Small intestine (tissue), 7 donors: ENCODE measurements around the gene KLHL3. TPM values are rescaled to one million over a fixed set of nuclear protein-coding genes. Genes with fewer than 3 reads are reported as not detected.

ENCODE experiments used
- DNase-seq, 2 donors: peaks; one replicate each; pipeline versions ENCODE4 v3.0.0 to v3.0.0-alpha.2; 2013
- FAIRE-seq: peaks from 2 replicates; lab custom pipeline; 2012; peaks lifted over from hg19 to GRCh38; lab: Jason Lieb, UNC
- H3K27ac ChIP-seq, 3 donors: one replicate each; pipeline ENCODE4 v1.5.1; 2013; ENCODE audit warnings: low read length in 2 of 3, mild to moderate bottlenecking in 2 of 3, control low read depth in 1 of 3, inconsistent platforms in 1 of 3, low read depth in 1 of 3, moderate library complexity in 1 of 3
- H3K27me3 ChIP-seq, 3 donors: one replicate each; pipeline ENCODE4 v1.6.1; 2013; ENCODE audit warnings: low read length in 3 of 3, inconsistent platforms in 1 of 3; ENCODE audit not compliant: control insufficient read depth in 3 of 3, insufficient read depth in 3 of 3
- H3K36me3 ChIP-seq, 3 donors: one replicate each; pipeline ENCODE4 v1.6.1; 2013; ENCODE audit warnings: low read length in 3 of 3, inconsistent platforms in 1 of 3, low read depth in 1 of 3, mild to moderate bottlenecking in 1 of 3, moderate library complexity in 1 of 3; ENCODE audit not compliant: control insufficient read depth in 3 of 3, insufficient read depth in 2 of 3
- H3K4me1 ChIP-seq, 3 donors: one replicate each; pipeline ENCODE4 v1.6.1; 2013; ENCODE audit warnings: low read length in 2 of 3, inconsistent platforms in 1 of 3, low read depth in 1 of 3, mild to moderate bottlenecking in 1 of 3, moderate library complexity in 1 of 3; ENCODE audit not compliant: control insufficient read depth in 3 of 3, insufficient read depth in 2 of 3
- H3K4me3 ChIP-seq, 3 donors: one replicate each; pipeline ENCODE4 v1.5.1; 2013; ENCODE audit warnings: low read length in 3 of 3, control low read depth in 1 of 3, inconsistent platforms in 1 of 3, low read depth in 1 of 3, mild to moderate bottlenecking in 1 of 3, moderate library complexity in 1 of 3
- H3K9me3 ChIP-seq, 2 donors: one replicate each; pipeline ENCODE4 v1.6.1; 2013; ENCODE audit warnings: low read depth in 1 of 2, low read length in 1 of 2; ENCODE audit not compliant: control insufficient read depth in 2 of 2, insufficient read depth in 1 of 2
- WGBS, 3 donors: extraction: QIAGEN DNeasy Blood & Tissue Kit; methylation state at CpG; one replicate each; pipeline ENCODE4 v1.1.7; 2013; 5-methylcytosine and 5-hydroxymethylcytosine counted together
- polyA plus RNA-seq, 4 donors: library from polyadenylated mRNA; stranded (reverse) in 3 of 4; unstranded in 1 of 4; fragments of 200-250 nt in 3 of 4; fragments of 120-200 nt in 1 of 4; gene quantifications; one replicate each; pipeline versions ENCODE4 v1.2.1 to v1.2.3, GENCODE V29; 2013
- donor health status: healthy with polysubstance abuse.
- donor health status: control.
- donor health status: control.
- donor health status: Bipolar disorder and iron deficiency.
- donor health status: healthy.

Gene KLHL3
- polyA plus RNA-seq, 4 donors, result 0.67 to 6.5 (median 1.8) TPM

- no peaks in the 10 kb centered on the region for H3K4me1 ChIP-seq
- H3K36me3 ChIP-seq, result peaks cover 0 to 7% (median 0%) of the 10 kb centered on the region in 3 donors
- FAIRE-seq, result no peak
- H3K9me3 ChIP-seq, result no peaks in the 10 kb centered on the region
- no peak for DNase-seq
- WGBS, 3 donors, result 94 to 96% (median 95%) methylated on average over 15 of the region's 15 CpGs
- no peaks in the 10 kb centered on the region for H3K27me3 ChIP-seq
- H3K4me3 ChIP-seq, result no peak overlapping the region
- H3K27ac ChIP-seq, result no peak overlapping the region
These were observed 98.8 kb downstream of the KLHL3 start for GRCh38 chr5:137636830-137637714.

- H3K36me3 ChIP-seq, result peaks cover 0 to 7% (median 0%) of the 10 kb centered on the region in 3 donors
- H3K27ac ChIP-seq, result no peak overlapping the region
- no peak for FAIRE-seq
- no peaks in the 10 kb centered on the region for H3K4me1 ChIP-seq
- H3K27me3 ChIP-seq, result no peaks in the 10 kb centered on the region
- no peak for DNase-seq
- no peak overlapping the region for H3K4me3 ChIP-seq
- WGBS, 3 donors, result 73 to 85% (median 79%) methylated on average over 2 of the region's 2 CpGs
- no peaks in the 10 kb centered on the region for H3K9me3 ChIP-seq
These were observed 99.8 kb downstream of the KLHL3 start for GRCh38 chr5:137636099-137636498.

- DNase-seq (no peak), FAIRE-seq (no peak)
- Histone ChIP-seq H3K4me1 (no peaks in the 10 kb centered on the region), H3K27me3 (no peaks in the 10 kb centered on the region), H3K27ac (no peak overlapping the region), H3K4me3 (no peak overlapping the region), H3K36me3 (peaks cover 0 to 7% (median 0%) of the 10 kb centered on the region in 3 donors), H3K9me3 (no peaks in the 10 kb centered on the region)
- whole genome bisulfite sequencing, 3 donors, result 78 to 90% (median 80%) methylated on average over 1 of the region's 1 CpG
These were observed 100.4 kb downstream of the KLHL3 start for GRCh38 chr5:137635521-137635921.

- no peaks in the 10 kb centered on the region for H3K9me3 ChIP-seq
- H3K27ac ChIP-seq, result no peak overlapping the region
- H3K36me3 ChIP-seq, result peaks cover 0 to 6% (median 0%) of the 10 kb centered on the region in 3 donors
- no peak for FAIRE-seq
- 93 to 97% (median 95%) methylated on average over 9 of the region's 9 CpGs for WGBS, 3 donors
- no peaks in the 10 kb centered on the region for H3K4me1 ChIP-seq
- DNase-seq, result no peak
- H3K4me3 ChIP-seq, result no peak overlapping the region
- no peaks in the 10 kb centered on the region for H3K27me3 ChIP-seq
These were observed 102.0 kb downstream of the KLHL3 start for GRCh38 chr5:137633896-137634295.

GRCh38 chr5:137632716-137633115, 103.2 kb downstream of the KLHL3 start:
- DNase-seq, result no peak
- WGBS, 3 donors, result 93 to 95% (median 94%) methylated on average over 3 of the region's 3 CpGs
- FAIRE-seq, result no peak

GRCh38 chr5:137631453-137631852, 104.4 kb downstream of the KLHL3 start:
- Histone ChIP-seq H3K9me3 (no peaks in the 10 kb centered on the region), H3K36me3 (peaks cover 0 to 4% (median 0%) of the 10 kb centered on the region in 3 donors), H3K27me3 (no peaks in the 10 kb centered on the region), H3K27ac (no peak overlapping the region), H3K4me1 (no peaks in the 10 kb centered on the region), H3K4me3 (no peak overlapping the region)
- DNase-seq, result no peak
- WGBS, 3 donors, result 58 to 70% (median 65%) methylated on average over 2 of the region's 2 CpGs
- FAIRE-seq, result no peak

More at GRCh38 chr5:137632716-137633115, 103.2 kb downstream of the KLHL3 start:
- Histone ChIP-seq H3K36me3 (peaks cover 0 to 8% (median 0%) of the 10 kb centered on the region in 3 donors), H3K4me1 (no peaks in the 10 kb centered on the region), H3K4me3 (no peak overlapping the region), H3K27me3 (no peaks in the 10 kb centered on the region), H3K27ac (no peak overlapping the region), H3K9me3 (no peaks in the 10 kb centered on the region)

GRCh38 chr5:137630972-137631370, 104.9 kb downstream of the KLHL3 start:
- no peak for DNase-seq
- peaks cover 0 to 4% (median 0%) of the 10 kb centered on the region in 3 donors for H3K36me3 ChIP-seq
- FAIRE-seq, result no peak

GRCh38 chr5:137630216-137630971, 105.5 kb downstream of the KLHL3 start:
- WGBS, 3 donors, result 80 to 87% (median 87%) methylated on average over 10 of the region's 10 CpGs
- Histone ChIP-seq H3K36me3 (peaks cover 0 to 7% (median 0%) of the 10 kb centered on the region in 3 donors), H3K9me3 (no peaks in the 10 kb centered on the region), H3K4me1 (no peaks in the 10 kb centered on the region), H3K4me3 (no peak overlapping the region), H3K27me3 (no peaks in the 10 kb centered on the region), H3K27ac (no peak overlapping the region)
- DNase-seq, result no peak
- no peak for FAIRE-seq

More at GRCh38 chr5:137630972-137631370, 104.9 kb downstream of the KLHL3 start:
- Histone ChIP-seq H3K4me1 (no peaks in the 10 kb centered on the region), H3K4me3 (no peak overlapping the region), H3K9me3 (no peaks in the 10 kb centered on the region), H3K27ac (no peak overlapping the region), H3K27me3 (no peaks in the 10 kb centered on the region)
- WGBS, 3 donors, result 72 to 89% (median 80%) methylated on average over 3 of the region's 3 CpGs
